Ascending aorta (tissue), 2 donors: ENCODE results near the gene CCNI. TPM values are rescaled to one million over a fixed set of nuclear protein-coding genes. Genes with fewer than 3 reads are reported as not detected.

Source experiments
- DNase-seq, 2 donors: peaks; one replicate each; pipeline ENCODE4 v3.0.0-alpha.2; 2019; ENCODE audit warnings: low spot score in 2 of 2
- H3K27ac ChIP-seq, 2 donors: fragments of 200-600 bp; sonication (generic); one replicate each; pipeline ENCODE4 v1.5.1; 2016 to 2017; ENCODE audit warnings: mild to moderate bottlenecking in 1 of 2
- H3K27me3 ChIP-seq: fragments of 200-600 bp; sonication (generic); one replicate; pipeline ENCODE4 v1.5.1; 2017
- H3K36me3 ChIP-seq, 2 donors: fragments of 200-600 bp; sonication (generic); one replicate each; pipeline ENCODE4 v1.5.1; 2016
- H3K4me1 ChIP-seq, 2 donors: fragments of 200-600 bp; sonication (generic); one replicate each; pipeline ENCODE4 v1.5.1; 2016 to 2017; ENCODE audit warnings: mild to moderate bottlenecking in 1 of 2
- H3K4me3 ChIP-seq, 2 donors: fragments of 200-600 bp; sonication (generic); one replicate each; pipeline ENCODE4 v1.5.1; 2016 to 2017; ENCODE audit warnings: mild to moderate bottlenecking in 1 of 2
- H3K9me3 ChIP-seq, 2 donors: fragments of 200-600 bp; sonication (generic); one replicate each; pipeline ENCODE4 v1.5.1; 2016
- CTCF ChIP-seq, 3 experiments: fragments of 200-600 bp in 2 of 3; fragments of 450-650 bp in 1 of 3; sonication (generic) in 2 of 3; IDR thresholded peaks; one replicate each; pipeline ENCODE4 v1.5.1; 2016 to 2019; ENCODE audit warnings: antibody characterized with exemption in 3 of 3, mild to moderate bottlenecking in 1 of 3, moderate library complexity in 1 of 3
- intact Hi-C: fragments of 100-400 bp; cut with DNase I; formaldehyde crosslinking; loops from one replicate; pipeline ENCODE4 v1.15.1; 2023
- total RNA-seq: library from RNA; depleted of rRNA; stranded (reverse); fragments of >200 nt; gene quantifications from one replicate; pipeline ENCODE4 v1.1.0, GENCODE V29; 2016

Gene CCNI
- total RNA-seq, 1 donor from 2014 or later, result 140 TPM

GRCh38 chr4:77020017-77020416, 55.8 kb downstream of the CCNI start:
- TF ChIP-seq CTCF (IDR thresholded peaks at IDR 0.05), result no peak
- intact Hi-C loops, result no loop called here
- Histone ChIP-seq H3K27me3 (no peaks in the 10 kb centered on the region), H3K4me1 (peaks cover 6 to 14% of the 10 kb centered on the region in 2 donors), H3K27ac (no peak overlapping the region), H3K36me3 (peaks cover 38 to 69% of the 10 kb centered on the region in 2 donors), H3K4me3 (no peak overlapping the region), H3K9me3 (no peaks in the 10 kb centered on the region)
- DNase-seq, result no peak

DNA sequence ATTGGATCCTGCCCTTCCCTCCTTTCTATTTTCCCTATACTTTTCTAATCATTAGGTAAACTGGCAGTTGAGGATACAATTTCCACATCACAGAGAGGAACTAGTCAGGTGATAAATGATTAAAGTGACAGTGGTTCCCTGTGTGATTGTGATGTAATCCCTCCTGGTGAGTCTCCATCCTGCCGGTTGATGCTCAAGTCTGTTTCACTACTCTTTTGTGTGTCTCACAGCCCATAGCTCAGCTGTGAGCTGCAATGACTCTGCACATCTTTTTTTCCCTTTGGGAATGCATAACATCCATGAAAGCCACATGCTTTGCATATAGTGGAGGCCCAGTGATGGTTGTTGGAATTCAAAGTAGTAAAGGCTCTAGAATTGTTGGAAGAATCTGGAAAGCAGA, 60.4 kb downstream of the CCNI start:
- H3K4me3 ChIP-seq, result no peak overlapping the region
- DNase-seq, result no peak
- TF ChIP-seq CTCF (IDR thresholded peaks at IDR 0.05), result no peak
- H3K36me3 ChIP-seq, result peaks cover 25 to 45% of the 10 kb centered on the region in 2 donors
- no peaks in the 10 kb centered on the region for H3K9me3 ChIP-seq
- H3K27ac ChIP-seq, result no peak overlapping the region
- intact Hi-C loops, result no loop called here
- no peaks in the 10 kb centered on the region for H3K27me3 ChIP-seq
- H3K4me1 ChIP-seq, result peaks cover 3 to 16% of the 10 kb centered on the region in 2 donors

DNA sequence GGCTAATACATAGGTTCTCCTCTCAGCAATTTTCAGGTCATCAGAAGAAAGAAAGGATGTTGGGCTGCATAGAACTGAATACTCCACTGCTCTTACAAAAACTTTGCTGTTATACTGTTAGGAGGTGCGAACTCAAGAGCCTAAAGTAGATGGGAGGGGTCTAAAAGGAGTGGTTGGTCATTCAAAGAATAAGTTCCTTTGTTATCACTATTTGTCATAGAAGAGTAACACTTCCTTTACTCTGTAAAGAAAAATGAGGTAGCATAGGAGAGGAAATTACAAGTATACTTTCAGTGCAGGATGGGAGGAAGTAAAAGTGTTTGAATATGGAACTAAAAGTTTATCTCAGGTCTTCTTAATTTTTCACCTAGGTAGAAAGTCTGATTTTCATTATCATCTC, 61.5 kb downstream of the CCNI start:
- TF ChIP-seq CTCF (IDR thresholded peaks at IDR 0.05), result no peak
- DNase-seq, result no peak
- Histone ChIP-seq H3K36me3 (peaks cover 20 to 33% of the 10 kb centered on the region in 2 donors), H3K27me3 (no peaks in the 10 kb centered on the region), H3K9me3 (no peaks in the 10 kb centered on the region), H3K4me3 (no peak overlapping the region), H3K4me1 (peaks cover 3 to 16% of the 10 kb centered on the region in 2 donors), H3K27ac (no peak overlapping the region)
- intact Hi-C loops, result no loop called here

DNA sequence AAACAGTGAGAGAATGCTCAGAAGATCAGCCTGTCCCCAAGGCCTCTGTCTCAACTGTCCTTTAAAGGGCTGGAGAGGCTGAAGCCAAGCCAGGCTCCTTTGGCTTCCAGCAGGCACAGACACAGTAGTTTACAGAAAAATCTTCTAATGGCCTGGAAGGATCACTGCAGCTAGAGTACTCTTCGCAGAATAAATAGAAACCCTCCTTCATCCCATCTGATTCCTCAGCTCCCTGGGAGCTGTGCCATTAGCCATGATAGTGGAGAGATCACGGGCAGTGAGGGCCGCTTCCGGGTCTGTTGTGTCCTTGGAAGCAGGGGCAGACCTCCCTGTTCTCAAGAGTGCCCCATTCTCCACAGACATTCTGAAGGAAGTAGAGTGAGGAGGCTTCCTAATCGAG, 63.1 kb downstream of the CCNI start:
- peaks cover 15 to 36% of the 10 kb centered on the region in 2 donors for H3K36me3 ChIP-seq
- no peak for TF ChIP-seq CTCF (IDR thresholded peaks at IDR 0.05)
- H3K4me3 ChIP-seq, result no peak overlapping the region
- no peaks in the 10 kb centered on the region for H3K27me3 ChIP-seq
- intact Hi-C loops, result no loop called here
- DNase-seq, result no peak
- no peaks in the 10 kb centered on the region for H3K9me3 ChIP-seq
- H3K27ac ChIP-seq, result peak overlapping the region; percentile 5 to 39
- H3K4me1 ChIP-seq, result peaks cover 3 to 25% of the 10 kb centered on the region in 2 donors

DNA sequence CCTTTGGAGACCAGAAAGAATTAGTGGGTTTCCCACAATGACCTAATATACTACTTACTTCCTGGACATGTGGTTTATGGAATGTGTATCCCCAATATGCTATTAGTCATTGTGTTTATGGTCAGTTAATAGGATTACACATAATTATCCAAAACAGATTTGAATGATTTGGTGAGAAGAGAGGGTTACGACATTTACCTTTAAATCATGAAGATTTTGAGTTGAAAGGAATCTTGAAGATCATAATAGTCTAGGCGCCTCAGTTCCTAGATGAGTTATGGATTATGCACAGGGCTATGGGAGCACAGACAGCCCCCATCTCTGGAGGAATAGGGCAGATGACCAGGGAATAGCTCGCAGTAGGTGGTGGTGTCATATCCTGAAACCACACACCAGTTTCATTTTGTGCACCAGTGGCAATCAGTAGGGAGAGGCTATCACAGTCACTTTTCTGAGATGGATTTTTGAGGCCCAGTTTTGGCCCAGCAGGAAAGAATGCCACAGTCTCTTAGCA, 64.9 kb downstream of the CCNI start:
- Histone ChIP-seq H3K36me3 (peaks cover 12 to 32% of the 10 kb centered on the region in 2 donors), H3K4me1 (peaks cover 13 to 36% of the 10 kb centered on the region in 2 donors), H3K4me3 (no peak overlapping the region), H3K9me3 (no peaks in the 10 kb centered on the region), H3K27ac (no peak overlapping the region), H3K27me3 (no peaks in the 10 kb centered on the region)
- DNase-seq, result no peak
- intact Hi-C loops, result no loop called here
- TF ChIP-seq CTCF (IDR thresholded peaks at IDR 0.05), result no peak
